KMS-11 (cell line): Measurements from ENCODE around the gene CAPZB.

ENCODE experiments used
- H2AFZ ChIP-seq: fragments of 200-600 bp; sonication (generic); 2 replicates; pipeline ENCODE4 v1.6.1; 2016; ENCODE audit warnings: antibody characterized with exemption, mixed run types, low read depth
- H3K27ac ChIP-seq: fragments of 200-600 bp; sonication (generic); 2 replicates; pipeline ENCODE4 v1.6.1; 2016; ENCODE audit warnings: mild to moderate bottlenecking, mixed run types
- H3K27me3 ChIP-seq: fragments of 200-600 bp; sonication (generic); 2 replicates; pipeline ENCODE4 v1.6.1; 2017; ENCODE audit warnings: mild to moderate bottlenecking, low read depth, mixed run types, moderate library complexity; ENCODE audit not compliant: insufficient read depth
- H3K36me3 ChIP-seq: fragments of 200-600 bp; sonication (generic); 2 replicates; pipeline ENCODE4 v1.6.1; 2017; ENCODE audit warnings: mild to moderate bottlenecking, mixed run types; ENCODE audit not compliant: insufficient read depth
- H3K4me1 ChIP-seq: fragments of 200-600 bp; sonication (generic); 2 replicates; pipeline ENCODE4 v1.6.1; 2016; ENCODE audit warnings: mild to moderate bottlenecking, low read depth, mixed run types; ENCODE audit not compliant: poor library complexity, severe bottlenecking
- H3K4me2 ChIP-seq: fragments of 200-600 bp; sonication (generic); 2 replicates; pipeline ENCODE4 v1.7.0; 2016; ENCODE audit warnings: mild to moderate bottlenecking, mixed run types
- H3K4me3 ChIP-seq: fragments of 200-600 bp; sonication (generic); IDR thresholded peaks from 2 replicates; pipeline ENCODE4 v1.6.1; 2017; ENCODE audit warnings: low read depth, low read length, mixed read lengths; ENCODE audit not compliant: insufficient read depth
- H3K79me2 ChIP-seq: fragments of 200-600 bp; sonication (generic); 2 replicates; pipeline ENCODE4 v1.6.1; 2016; ENCODE audit warnings: low read depth, mixed run types; ENCODE audit not compliant: insufficient read depth
- H3K9ac ChIP-seq: fragments of 200-600 bp; sonication (generic); 2 replicates; pipeline ENCODE4 v1.6.1; 2016; ENCODE audit warnings: mild to moderate bottlenecking, mixed run types
- H4K20me1 ChIP-seq: fragments of 200-600 bp; sonication (generic); 2 replicates; pipeline ENCODE4 v1.6.1; 2016; ENCODE audit warnings: mild to moderate bottlenecking, mixed run types; ENCODE audit not compliant: insufficient read depth
- TF ChIP-seq, protein P1 (sequence below): fragments of 200-600 bp; sonication (generic); conservative IDR thresholded peaks from 2 replicates; pipeline ENCODE4 v1.6.1; 2017; ENCODE audit warnings: low read depth, mild to moderate bottlenecking, antibody characterized with exemption, low read length, moderate library complexity, mixed read lengths

CAPZB gene

GRCh38 chr1:19344831-19345230 lies 140.5 kb downstream of the CAPZB start:
- Histone ChIP-seq H3K9ac (no peak overlapping the region), H3K4me1 (peaks cover 5% of the 10 kb centered on the region), H3K4me3 (no peak overlapping the region), H3K36me3 (no peaks in the 10 kb centered on the region), H3K27ac (no peak overlapping the region), H3K4me2 (no peak overlapping the region), H3K27me3 (no peaks in the 10 kb centered on the region), H2AFZ (no peak overlapping the region), H4K20me1 (no peaks in the 10 kb centered on the region), H3K79me2 (no peaks in the 10 kb centered on the region)
- TF ChIP-seq, protein P1, sequence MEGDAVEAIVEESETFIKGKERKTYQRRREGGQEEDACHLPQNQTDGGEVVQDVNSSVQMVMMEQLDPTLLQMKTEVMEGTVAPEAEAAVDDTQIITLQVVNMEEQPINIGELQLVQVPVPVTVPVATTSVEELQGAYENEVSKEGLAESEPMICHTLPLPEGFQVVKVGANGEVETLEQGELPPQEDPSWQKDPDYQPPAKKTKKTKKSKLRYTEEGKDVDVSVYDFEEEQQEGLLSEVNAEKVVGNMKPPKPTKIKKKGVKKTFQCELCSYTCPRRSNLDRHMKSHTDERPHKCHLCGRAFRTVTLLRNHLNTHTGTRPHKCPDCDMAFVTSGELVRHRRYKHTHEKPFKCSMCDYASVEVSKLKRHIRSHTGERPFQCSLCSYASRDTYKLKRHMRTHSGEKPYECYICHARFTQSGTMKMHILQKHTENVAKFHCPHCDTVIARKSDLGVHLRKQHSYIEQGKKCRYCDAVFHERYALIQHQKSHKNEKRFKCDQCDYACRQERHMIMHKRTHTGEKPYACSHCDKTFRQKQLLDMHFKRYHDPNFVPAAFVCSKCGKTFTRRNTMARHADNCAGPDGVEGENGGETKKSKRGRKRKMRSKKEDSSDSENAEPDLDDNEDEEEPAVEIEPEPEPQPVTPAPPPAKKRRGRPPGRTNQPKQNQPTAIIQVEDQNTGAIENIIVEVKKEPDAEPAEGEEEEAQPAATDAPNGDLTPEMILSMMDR = no peak

DNA sequence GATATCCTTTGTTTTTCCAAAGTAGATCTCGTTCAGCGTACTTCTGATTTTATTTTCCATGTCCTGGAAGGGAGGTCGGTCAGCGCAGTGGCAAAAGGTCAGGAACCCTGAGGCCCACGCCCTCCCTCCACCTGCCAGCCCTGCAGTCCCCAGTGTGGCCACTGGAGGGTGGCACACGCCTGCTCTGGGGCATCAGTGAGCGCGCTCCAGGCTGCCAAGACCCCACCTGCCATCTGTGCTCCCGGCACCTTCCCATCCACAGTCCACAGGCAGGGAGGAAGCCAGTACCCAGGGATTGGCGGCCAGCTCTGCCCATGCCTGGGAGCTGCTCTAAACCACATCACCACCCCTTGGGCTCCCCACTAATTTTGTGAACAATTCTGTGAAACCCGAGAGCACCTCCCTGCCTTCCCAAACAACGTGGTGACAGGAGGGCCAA lies 140.9 kb downstream of the CAPZB start:
- Histone ChIP-seq H3K27me3 (no peaks in the 10 kb centered on the region), H3K9ac (no peak overlapping the region), H3K79me2 (no peaks in the 10 kb centered on the region), H2AFZ (no peak overlapping the region), H3K4me2 (no peak overlapping the region), H3K36me3 (no peaks in the 10 kb centered on the region), H4K20me1 (no peaks in the 10 kb centered on the region), H3K27ac (no peak overlapping the region), H3K4me3 (no peak overlapping the region), H3K4me1 (peaks cover 5% of the 10 kb centered on the region)
- TF ChIP-seq, protein P1 = peak; percentile 86

DNA sequence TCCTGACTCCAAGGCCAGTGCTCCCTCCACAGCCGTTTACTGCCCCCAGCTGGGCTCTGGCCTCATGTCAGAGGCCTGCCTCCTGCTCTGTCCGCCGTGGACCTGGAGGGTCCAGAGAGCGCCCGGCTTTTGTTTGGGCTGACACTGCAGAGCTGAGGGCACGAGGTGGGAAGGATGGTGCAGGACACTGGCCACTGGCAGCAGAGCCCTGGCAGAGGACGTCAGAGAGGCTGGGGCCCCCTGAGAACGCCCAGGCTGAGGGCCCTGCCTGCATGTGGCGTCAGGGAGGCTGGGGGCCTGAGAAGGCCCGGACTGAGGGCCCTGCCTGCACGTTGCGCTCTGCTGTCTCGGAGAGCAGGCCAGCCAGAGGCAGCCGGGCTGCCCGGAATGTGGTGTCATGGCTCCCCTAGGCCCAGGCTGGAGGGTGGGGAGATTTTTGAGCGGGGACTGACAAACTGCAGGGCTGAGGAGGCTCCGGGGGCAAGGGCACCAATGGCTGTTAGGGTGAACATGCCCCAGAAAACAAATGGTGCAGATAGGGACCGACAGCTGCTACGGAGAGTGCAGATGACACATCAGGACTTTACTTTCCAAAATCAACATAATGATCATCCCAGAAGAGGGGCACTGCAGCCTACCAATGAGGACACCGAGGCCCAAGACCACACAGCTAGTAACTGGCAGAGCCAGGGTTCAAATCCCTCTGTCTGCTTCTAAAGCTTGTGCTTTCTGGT lies 141.6 kb downstream of the CAPZB start:
- Histone ChIP-seq H2AFZ (no peak overlapping the region), H3K27ac (no peak overlapping the region), H3K4me2 (no peak overlapping the region), H4K20me1 (no peaks in the 10 kb centered on the region), H3K4me1 (peaks cover 5% of the 10 kb centered on the region), H3K9ac (no peak overlapping the region), H3K27me3 (no peaks in the 10 kb centered on the region), H3K36me3 (no peaks in the 10 kb centered on the region), H3K4me3 (no peak overlapping the region), H3K79me2 (no peaks in the 10 kb centered on the region)
- TF ChIP-seq, protein P1 = no peak

GRCh38 chr1:19342894-19343616 lies 142.3 kb downstream of the CAPZB start:
- Histone ChIP-seq H3K4me3 (no peak overlapping the region), H3K9ac (no peak overlapping the region), H3K36me3 (no peaks in the 10 kb centered on the region), H4K20me1 (no peaks in the 10 kb centered on the region), H3K27ac (no peak overlapping the region), H3K4me1 (peaks cover 2% of the 10 kb centered on the region), H2AFZ (no peak overlapping the region), H3K27me3 (no peaks in the 10 kb centered on the region), H3K79me2 (no peaks in the 10 kb centered on the region), H3K4me2 (no peak overlapping the region)
- TF ChIP-seq, protein P1 = no peak
